Esophagus muscularis mucosa (tissue), 4 donors: ENCODE measurements around the gene HFE. TPM values are rescaled to one million over a fixed set of nuclear protein-coding genes. Genes with fewer than 3 reads are reported as not detected.

Source experiments
- DNase-seq: peaks from one replicate; pipeline ENCODE4 v3.0.0-alpha.2; 2017; ENCODE audit errors: extremely low spot score
- H3K27ac ChIP-seq, 4 donors: fragments of 200-600 bp; sonication (generic); replicated peaks in 1 of 4; 1 replicate in 3 of 4; 2 replicates in 1 of 4; pipeline ENCODE4 v1.5.1; 2016 to 2019; ENCODE audit warnings: mild to moderate bottlenecking in 1 of 4
- H3K27me3 ChIP-seq, 4 donors: fragments of 200-600 bp; sonication (generic); one replicate each; pipeline versions ENCODE4 v1.5.1 to v1.6.0; 2016 to 2019
- H3K36me3 ChIP-seq, 4 donors: fragments of 200-600 bp; sonication (generic); one replicate each; pipeline ENCODE4 v1.5.1; 2016 to 2019
- H3K4me1 ChIP-seq, 4 donors: fragments of 200-600 bp; sonication (generic); one replicate each; pipeline ENCODE4 v1.5.1; 2016 to 2019
- H3K4me3 ChIP-seq, 4 donors: fragments of 200-600 bp; sonication (generic); 1 replicate in 2 of 4; 2 replicates in 2 of 4; pipeline ENCODE4 v1.5.1; 2016 to 2019; ENCODE audit warnings: mild to moderate bottlenecking in 4 of 4, moderate library complexity in 1 of 4
- H3K9me3 ChIP-seq, 4 donors: fragments of 200-600 bp; sonication (generic); 1 replicate in 3 of 4; 2 replicates in 1 of 4; pipeline ENCODE4 v1.5.1; 2016 to 2019
- EP300 ChIP-seq: sonication (generic); formaldehyde crosslinking; IDR thresholded peaks from one replicate; pipeline ENCODE4 v1.6.1; 2017; ENCODE audit warnings: antibody characterized with exemption
- POLR2A ChIP-seq: fragments of 450-650 bp; IDR thresholded peaks from one replicate; pipeline ENCODE4 v1.6.1; 2017; ENCODE audit warnings: antibody characterized with exemption, moderate library complexity, mild to moderate bottlenecking, low read depth
- POLR2AphosphoS5 ChIP-seq, 2 donors: sonication (generic); formaldehyde crosslinking; IDR thresholded peaks; one replicate each; pipeline ENCODE4 v1.6.1; 2017; ENCODE audit warnings: antibody characterized with exemption in 2 of 2
- WGBS: methylation state at CpG from one replicate; pipeline ENCODE4 v1.1.5; 2018; 5-methylcytosine and 5-hydroxymethylcytosine counted together
- intact Hi-C: fragments of 100-400 bp; cut with DNase I; formaldehyde crosslinking; loops from one replicate; pipeline ENCODE4 v1.15.1; 2023
- total RNA-seq, 4 donors: library from RNA; depleted of rRNA; stranded (reverse); fragments of >200 nt; gene quantifications; one replicate each; pipeline versions ENCODE4 v1.1.0 to v1.2.1, GENCODE V29; 2016
- TF ChIP-seq, protein P1 (sequence below), 3 experiments: fragments of 200-600 bp in 2 of 3; fragments of 450-650 bp in 1 of 3; sonication (generic) in 2 of 3; IDR thresholded peaks; one replicate each; pipeline ENCODE4 v1.5.1; 2017 to 2019; ENCODE audit warnings: antibody characterized with exemption in 3 of 3, mild to moderate bottlenecking in 2 of 3, moderate library complexity in 1 of 3

Gene HFE
- total RNA-seq, 4 donors from 2014 or later, result 3.0 to 9.9 (median 6.5) TPM

DNA sequence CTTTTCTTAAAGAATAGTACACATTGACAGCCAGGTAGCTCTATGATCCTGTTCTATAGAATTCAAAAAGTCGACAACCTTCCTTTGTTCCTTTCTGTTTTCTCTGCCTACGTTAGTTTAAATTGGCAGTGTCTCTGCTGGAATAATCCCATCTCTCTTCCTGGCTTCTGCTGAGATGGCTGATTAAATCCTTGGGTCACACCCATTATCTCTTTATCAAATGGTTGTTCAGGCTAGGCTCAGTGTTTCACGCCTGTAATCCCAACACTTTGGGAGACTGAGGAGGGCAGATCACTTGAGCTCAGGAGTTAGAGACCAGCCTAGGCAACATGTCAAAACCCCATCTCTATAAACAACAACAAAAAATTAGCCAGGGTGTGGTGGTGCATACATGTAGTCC lies 44.4 kb downstream of the HFE start:
- intact Hi-C loops, result no loop called here
- 86% methylated on average over 3 of the region's 3 CpGs for WGBS
- Histone ChIP-seq H3K9me3 (no peaks in the 10 kb centered on the region), H3K4me1 (peaks cover 48 to 59% (median 56%) of the 10 kb centered on the region in 4 donors), H3K27ac (no peak overlapping the region), H3K36me3 (peaks cover 0 to 38% (median 28%) of the 10 kb centered on the region in 4 donors), H3K27me3 (no peaks in the 10 kb centered on the region), H3K4me3 (no peak overlapping the region)
- DNase-seq, result no peak
- TF ChIP-seq EP300 (no peak), POLR2A (no peak), POLR2AphosphoS5 (IDR thresholded peaks at IDR 0.05) (no peak)

DNA sequence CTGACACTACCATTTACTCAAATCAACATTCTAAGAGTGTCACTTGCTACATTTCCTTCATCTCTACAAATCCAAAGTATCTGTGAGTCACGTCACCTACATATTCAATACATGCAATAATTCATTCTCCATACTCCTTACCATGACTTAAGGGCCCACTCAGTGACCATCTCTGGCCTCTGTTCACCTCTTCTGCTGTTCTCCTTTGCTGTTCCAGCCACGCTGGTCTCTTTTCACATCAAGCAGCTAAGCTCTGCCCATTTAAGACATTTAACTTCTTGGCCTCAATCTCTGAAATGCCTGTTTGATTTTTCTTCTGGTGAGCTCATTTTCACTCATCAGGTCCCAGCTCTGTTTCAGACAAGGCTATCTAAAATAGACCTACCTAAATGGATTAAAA lies 46.5 kb downstream of the HFE start:
- TF ChIP-seq POLR2AphosphoS5 (IDR thresholded peaks at IDR 0.05), result peak in 1 of 2 donors; percentile 10
- no peak for TF ChIP-seq POLR2A

DNA sequence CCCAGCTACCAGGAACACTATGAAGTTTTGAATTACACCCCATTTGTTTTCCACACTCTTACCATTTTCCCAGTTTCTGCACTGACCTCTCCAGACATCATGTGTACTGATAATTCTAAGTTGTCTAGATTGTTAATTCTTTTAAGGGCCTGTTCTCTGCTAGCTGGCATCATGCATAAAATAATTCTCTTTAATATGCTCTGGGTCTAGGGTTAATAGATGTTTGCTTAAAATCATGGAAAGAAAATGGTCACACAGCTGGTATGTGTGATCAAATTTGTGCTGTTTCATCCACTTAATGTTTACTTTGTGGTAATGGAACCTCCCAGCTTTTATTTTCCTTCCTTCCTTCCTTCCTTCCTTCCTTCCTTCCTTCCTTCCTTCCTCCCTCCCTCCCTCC lies 49.1 kb downstream of the HFE start:
- Histone ChIP-seq H3K36me3 (peaks cover 7 to 32% (median 17%) of the 10 kb centered on the region in 4 donors), H3K27ac (no peak overlapping the region), H3K4me3 (no peak overlapping the region), H3K27me3 (no peaks in the 10 kb centered on the region), H3K4me1 (peaks cover 7 to 16% (median 12%) of the 10 kb centered on the region in 4 donors), H3K9me3 (no peaks in the 10 kb centered on the region)
- intact Hi-C loops, result no loop called here
- DNase-seq, result no peak
- TF ChIP-seq POLR2A, result no peak
- no peak for TF ChIP-seq EP300
- TF ChIP-seq, protein P1, sequence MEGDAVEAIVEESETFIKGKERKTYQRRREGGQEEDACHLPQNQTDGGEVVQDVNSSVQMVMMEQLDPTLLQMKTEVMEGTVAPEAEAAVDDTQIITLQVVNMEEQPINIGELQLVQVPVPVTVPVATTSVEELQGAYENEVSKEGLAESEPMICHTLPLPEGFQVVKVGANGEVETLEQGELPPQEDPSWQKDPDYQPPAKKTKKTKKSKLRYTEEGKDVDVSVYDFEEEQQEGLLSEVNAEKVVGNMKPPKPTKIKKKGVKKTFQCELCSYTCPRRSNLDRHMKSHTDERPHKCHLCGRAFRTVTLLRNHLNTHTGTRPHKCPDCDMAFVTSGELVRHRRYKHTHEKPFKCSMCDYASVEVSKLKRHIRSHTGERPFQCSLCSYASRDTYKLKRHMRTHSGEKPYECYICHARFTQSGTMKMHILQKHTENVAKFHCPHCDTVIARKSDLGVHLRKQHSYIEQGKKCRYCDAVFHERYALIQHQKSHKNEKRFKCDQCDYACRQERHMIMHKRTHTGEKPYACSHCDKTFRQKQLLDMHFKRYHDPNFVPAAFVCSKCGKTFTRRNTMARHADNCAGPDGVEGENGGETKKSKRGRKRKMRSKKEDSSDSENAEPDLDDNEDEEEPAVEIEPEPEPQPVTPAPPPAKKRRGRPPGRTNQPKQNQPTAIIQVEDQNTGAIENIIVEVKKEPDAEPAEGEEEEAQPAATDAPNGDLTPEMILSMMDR (IDR thresholded peaks at IDR 0.05), result no peak
- no peak for TF ChIP-seq POLR2AphosphoS5 (IDR thresholded peaks at IDR 0.05)

More for the DNA sequence above, 46.5 kb downstream of the HFE start:
- intact Hi-C loops, result no loop called here
- Histone ChIP-seq H3K36me3 (peaks cover 0 to 35% (median 29%) of the 10 kb centered on the region in 4 donors), H3K4me3 (no peak overlapping the region), H3K4me1 (peaks cover 27 to 39% (median 35%) of the 10 kb centered on the region in 4 donors), H3K9me3 (no peaks in the 10 kb centered on the region), H3K27ac (no peak overlapping the region), H3K27me3 (no peaks in the 10 kb centered on the region)
- DNase-seq, result no peak
- 94% methylated on average over 2 of the region's 2 CpGs for WGBS

DNA sequence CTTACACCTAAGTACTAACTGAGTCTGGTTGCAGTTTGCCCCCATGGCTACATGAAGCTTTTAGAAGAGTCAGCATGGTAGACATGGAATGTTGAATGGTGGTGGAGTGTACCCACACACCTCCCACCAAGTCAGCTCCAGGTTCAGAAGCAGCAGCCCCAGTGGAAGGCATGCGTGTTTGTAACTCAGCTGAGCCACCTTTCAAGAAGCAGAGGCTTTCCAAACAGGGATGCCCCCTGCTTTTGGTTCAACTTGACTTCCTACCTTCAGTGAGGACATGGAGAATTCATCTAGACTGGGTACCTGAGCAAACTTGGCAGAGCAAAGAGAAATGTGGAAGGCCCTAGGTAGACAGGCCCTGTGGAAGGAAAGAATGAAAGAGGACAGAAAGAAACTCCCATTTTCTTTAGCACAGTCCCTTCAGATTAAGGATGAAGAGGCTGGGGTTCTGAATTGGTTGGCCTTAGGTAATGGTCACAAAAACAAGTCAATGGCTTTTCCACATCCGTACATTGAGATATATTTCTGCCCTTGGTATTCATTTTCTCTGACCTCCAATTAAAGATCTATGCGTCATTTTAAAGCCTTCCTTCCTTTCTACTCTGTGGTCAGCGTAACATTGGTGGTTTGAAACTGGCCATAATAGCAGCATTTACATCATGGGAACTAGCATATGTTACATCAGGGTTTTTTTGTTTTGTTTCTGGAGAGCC lies 53.2 kb downstream of the HFE start:
- WGBS, result 90% methylated on average over 4 of the region's 4 CpGs
- no peak for DNase-seq
- no peak for TF ChIP-seq EP300
- TF ChIP-seq POLR2AphosphoS5 (IDR thresholded peaks at IDR 0.05), result no peak
- no peak for TF ChIP-seq POLR2A
- TF ChIP-seq, protein P1 (IDR thresholded peaks at IDR 0.05), result no peak
- Histone ChIP-seq H3K27me3 (no peaks in the 10 kb centered on the region), H3K9me3 (no peaks in the 10 kb centered on the region), H3K27ac (no peak overlapping the region), H3K36me3 (peaks cover 6 to 25% (median 13%) of the 10 kb centered on the region in 4 donors), H3K4me3 (no peak overlapping the region), H3K4me1 (peaks cover 0 to 6% (median 0%) of the 10 kb centered on the region in 4 donors)
- intact Hi-C loops, result no loop called here

DNA sequence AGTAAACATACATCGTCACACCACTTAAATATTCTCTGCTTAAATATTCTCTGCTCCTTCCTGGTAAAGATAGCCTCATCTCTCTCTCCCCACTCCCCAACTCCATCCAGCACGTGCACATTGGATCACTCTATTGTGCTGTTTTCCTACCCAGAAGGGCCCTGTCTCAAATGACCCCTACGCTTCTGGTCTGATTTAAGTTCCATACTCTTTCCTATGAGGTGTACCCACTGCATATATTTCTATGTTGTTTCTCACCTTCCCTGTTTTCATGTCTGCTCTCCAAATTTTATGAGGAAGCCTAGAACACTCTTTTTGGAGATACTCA lies 53.7 kb downstream of the HFE start:
- TF ChIP-seq POLR2AphosphoS5 (IDR thresholded peaks at IDR 0.05), result no peak
- TF ChIP-seq EP300, result no peak
- TF ChIP-seq, protein P1 (IDR thresholded peaks at IDR 0.05), result no peak
- no peak for TF ChIP-seq POLR2A
- no peak overlapping the region for H3K4me3 ChIP-seq
- intact Hi-C loops, result no loop called here
- peaks cover 0 to 5% (median 0%) of the 10 kb centered on the region in 4 donors for H3K4me1 ChIP-seq
- no peaks in the 10 kb centered on the region for H3K27me3 ChIP-seq
- DNase-seq, result no peak
- no peaks in the 10 kb centered on the region for H3K9me3 ChIP-seq
- WGBS, result 96% methylated on average over 3 of the region's 3 CpGs
- H3K36me3 ChIP-seq, result peaks cover 6 to 25% (median 13%) of the 10 kb centered on the region in 4 donors
- no peak overlapping the region for H3K27ac ChIP-seq
